Tibial nerve (tissue), 4 donors: ENCODE measurements around the gene SKA1.

Experiments
- EP300 ChIP-seq, 2 donors: sonication (generic); formaldehyde crosslinking; IDR thresholded peaks; one replicate each; pipeline ENCODE4 v1.6.1; 2017; ENCODE audit warnings: antibody characterized with exemption in 2 of 2, mild to moderate bottlenecking in 1 of 2
- POLR2A ChIP-seq, 2 donors: fragments of 450-650 bp; IDR thresholded peaks; one replicate each; pipeline ENCODE4 v1.6.1; 2017; ENCODE audit warnings: antibody characterized with exemption in 2 of 2, mild to moderate bottlenecking in 2 of 2, moderate library complexity in 2 of 2
- TF ChIP-seq, protein P1 (sequence below), 5 experiments: fragments of 200-600 bp in 3 of 5; fragments of 450-650 bp in 2 of 5; sonication (generic) in 3 of 5; IDR thresholded peaks; one replicate each; pipeline ENCODE4 v1.5.1; 2016 to 2019; ENCODE audit warnings: antibody characterized with exemption in 5 of 5, mild to moderate bottlenecking in 3 of 5, moderate library complexity in 2 of 5

DNA sequence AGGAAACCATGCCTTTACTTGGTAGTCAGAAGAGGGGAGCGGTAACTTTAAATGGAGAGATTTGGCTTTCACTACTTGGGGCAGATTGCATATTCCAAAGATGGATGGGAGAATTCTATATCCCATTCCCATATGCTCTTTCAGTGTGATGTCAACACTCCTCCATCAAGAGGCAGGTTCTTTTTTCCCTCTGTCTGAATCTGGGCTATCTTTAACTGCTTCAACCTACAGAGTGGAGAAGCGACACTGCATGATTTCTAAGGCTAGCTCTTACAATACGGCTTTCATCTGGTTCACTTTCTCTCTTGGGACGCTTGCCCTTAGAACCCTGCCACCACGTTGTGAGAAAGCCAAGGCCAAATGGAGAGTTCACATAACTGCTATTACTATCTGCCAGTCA is 34.4 kb downstream of the SKA1 start:
- TF ChIP-seq, protein P1, sequence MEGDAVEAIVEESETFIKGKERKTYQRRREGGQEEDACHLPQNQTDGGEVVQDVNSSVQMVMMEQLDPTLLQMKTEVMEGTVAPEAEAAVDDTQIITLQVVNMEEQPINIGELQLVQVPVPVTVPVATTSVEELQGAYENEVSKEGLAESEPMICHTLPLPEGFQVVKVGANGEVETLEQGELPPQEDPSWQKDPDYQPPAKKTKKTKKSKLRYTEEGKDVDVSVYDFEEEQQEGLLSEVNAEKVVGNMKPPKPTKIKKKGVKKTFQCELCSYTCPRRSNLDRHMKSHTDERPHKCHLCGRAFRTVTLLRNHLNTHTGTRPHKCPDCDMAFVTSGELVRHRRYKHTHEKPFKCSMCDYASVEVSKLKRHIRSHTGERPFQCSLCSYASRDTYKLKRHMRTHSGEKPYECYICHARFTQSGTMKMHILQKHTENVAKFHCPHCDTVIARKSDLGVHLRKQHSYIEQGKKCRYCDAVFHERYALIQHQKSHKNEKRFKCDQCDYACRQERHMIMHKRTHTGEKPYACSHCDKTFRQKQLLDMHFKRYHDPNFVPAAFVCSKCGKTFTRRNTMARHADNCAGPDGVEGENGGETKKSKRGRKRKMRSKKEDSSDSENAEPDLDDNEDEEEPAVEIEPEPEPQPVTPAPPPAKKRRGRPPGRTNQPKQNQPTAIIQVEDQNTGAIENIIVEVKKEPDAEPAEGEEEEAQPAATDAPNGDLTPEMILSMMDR (IDR thresholded peaks at IDR 0.05), result no peak
- TF ChIP-seq EP300 (IDR thresholded peaks at IDR 0.05) (no peak), POLR2A (IDR thresholded peaks at IDR 0.05) (no peak)
